Caco-2 (cell line): ENCODE measurements around the gene JUP. TPM values are rescaled to one million over a fixed set of nuclear protein-coding genes. Genes with fewer than 3 reads are reported as not detected.

ENCODE experiments used
- BruUV-seq: library from RNA; stranded (reverse); fragments of 400-500 nt; replicated peaks from 2 replicates; lab custom pipeline; 2021; lab: Mats Ljungman, UMichigan
- CTCF ChIA-PET: fragments of 300-600 bp; sonication (Branson Sonifier 250); formaldehyde crosslinking; loops from one replicate; lab custom pipeline; 2022; ENCODE audit warnings: antibody characterized with exemption; lab: Charles Lee
- POLR2A ChIA-PET: fragments of 300-600 bp; sonication (Branson Sonifier 250); formaldehyde crosslinking; loops from one replicate; lab custom pipeline; 2022; ENCODE audit warnings: antibody characterized with exemption; lab: Charles Lee
- DNase-seq, 2 experiments: peaks; one replicate each; pipeline versions ENCODE4 v3.0.0 to v3.0.0-alpha.2; 2020 to 2022
- H3K27me3 ChIP-seq: replicated peaks from 2 replicates; pipeline ENCODE4 v1.6.0; 2011; ENCODE audit warnings: low read length; ENCODE audit not compliant: control insufficient read depth, insufficient read depth
- H3K36me3 ChIP-seq: 2 replicates; pipeline ENCODE4 v1.5.1; 2011; ENCODE audit warnings: low read length; ENCODE audit not compliant: control insufficient read depth, insufficient read depth
- H3K4me1 ChIP-seq: fragments of 250-450 bp; sonication (Bioruptor Pico); 2 replicates; pipeline ENCODE4 v1.5.1; 2020; ENCODE audit warnings: mild to moderate bottlenecking
- H3K4me3 ChIP-seq: 2 replicates; pipeline ENCODE4 v1.5.1; 2011; ENCODE audit warnings: low read depth, mild to moderate bottlenecking, control low read depth, low read length
- H3K9me3 ChIP-seq: fragments of 250-450 bp; sonication (Bioruptor Pico); 2 replicates; pipeline ENCODE4 v1.5.1; 2020; ENCODE audit warnings: mild to moderate bottlenecking, moderate library complexity
- H3K27ac Mint-ChIP-seq: one replicate; pipeline ENCODE4 v1.8.0; 2022; ENCODE audit warnings: mixed read lengths; ENCODE audit not compliant: unreplicated experiment
- H3K27me3 Mint-ChIP-seq: one replicate; pipeline ENCODE4 v1.8.0; 2022; ENCODE audit warnings: mixed read lengths; ENCODE audit not compliant: insufficient read depth, unreplicated experiment
- H3K36me3 Mint-ChIP-seq: one replicate; pipeline ENCODE4 v1.8.0; 2022; ENCODE audit warnings: mild to moderate bottlenecking, mixed read lengths; ENCODE audit not compliant: insufficient read depth, unreplicated experiment
- H3K4me1 Mint-ChIP-seq: one replicate; pipeline ENCODE4 v1.8.0; 2022; ENCODE audit warnings: low read depth, mixed read lengths; ENCODE audit not compliant: unreplicated experiment
- H3K4me3 Mint-ChIP-seq: one replicate; pipeline ENCODE4 v1.8.0; 2022; ENCODE audit warnings: mild to moderate bottlenecking, moderate library complexity, mixed read lengths; ENCODE audit not compliant: unreplicated experiment
- H3K9me3 Mint-ChIP-seq: one replicate; pipeline ENCODE4 v1.8.0; 2022; ENCODE audit warnings: mixed read lengths; ENCODE audit not compliant: unreplicated experiment
- intact Hi-C: fragments of 100-400 bp; cut with micrococcal nuclease; formaldehyde crosslinking; loops from one replicate; pipeline ENCODE4 v1.10.0; 2022; ENCODE audit not compliant: unreplicated experiment
- total RNA-seq: library from RNA; stranded (reverse); gene quantifications from 2 replicates; pipeline ENCODE4 v1.2.3, GENCODE V29; 2022
- TF ChIP-seq, protein P1 (sequence below), 2 experiments: fragments of 200-600 bp in 1 of 2; IDR thresholded peaks; 1 replicate in 1 of 2; 2 replicates in 1 of 2; pipeline versions ENCODE4 v1.5.1 to v1.8.0; 2011 to 2022; ENCODE audit warnings: antibody characterized with exemption in 1 of 2, control low read depth in 1 of 2, inconsistent platforms in 1 of 2, low read depth in 1 of 2, low read length in 1 of 2, mild to moderate bottlenecking in 1 of 2, moderate library complexity in 1 of 2; ENCODE audit not compliant: insufficient read depth in 1 of 2, severe bottlenecking in 1 of 2, unreplicated experiment in 1 of 2

The JUP gene
- total RNA-seq, 1 experiment from 2014 or later = 419 TPM

DNA sequence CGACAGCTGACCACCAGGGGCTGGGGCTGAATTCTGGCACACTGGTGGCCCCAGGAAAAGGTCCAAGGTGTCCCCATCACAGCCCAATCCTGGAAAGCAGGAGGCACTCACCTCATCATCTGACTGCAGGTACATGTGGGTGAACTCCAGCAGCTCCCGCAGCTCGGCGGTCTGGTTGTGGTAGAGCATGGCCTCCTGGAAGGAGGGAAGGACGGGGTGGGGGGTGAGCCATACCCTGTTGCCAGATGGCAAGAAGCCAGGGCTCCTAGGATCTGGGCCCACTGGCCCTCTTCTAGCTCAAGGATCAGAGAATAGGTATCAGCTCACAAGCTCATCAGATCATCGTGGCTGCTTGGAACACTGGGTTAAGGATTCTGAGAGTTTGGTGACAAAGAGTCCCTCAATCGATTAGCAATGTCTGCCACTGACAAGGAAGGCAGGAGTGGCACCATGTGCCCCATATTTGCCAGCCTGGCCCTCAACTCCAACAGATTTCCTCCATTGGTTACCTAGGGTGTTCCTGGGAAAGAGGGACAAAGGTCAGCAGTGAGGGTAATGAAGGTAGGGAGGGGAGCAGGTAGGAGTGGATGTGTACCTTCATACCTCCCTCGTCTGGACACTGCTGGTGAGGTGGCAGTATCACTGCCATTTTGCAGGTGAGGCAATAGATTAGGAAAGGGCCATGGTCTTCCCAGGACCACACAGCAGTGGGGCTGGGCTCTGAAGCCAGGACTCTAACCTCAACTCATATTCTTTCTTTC lies 20.4 kb upstream of the JUP start:
- Mint-ChIP-seq H3K4me1 (no peaks in the 10 kb centered on the region), H3K9me3 (no peaks in the 10 kb centered on the region)

DNA sequence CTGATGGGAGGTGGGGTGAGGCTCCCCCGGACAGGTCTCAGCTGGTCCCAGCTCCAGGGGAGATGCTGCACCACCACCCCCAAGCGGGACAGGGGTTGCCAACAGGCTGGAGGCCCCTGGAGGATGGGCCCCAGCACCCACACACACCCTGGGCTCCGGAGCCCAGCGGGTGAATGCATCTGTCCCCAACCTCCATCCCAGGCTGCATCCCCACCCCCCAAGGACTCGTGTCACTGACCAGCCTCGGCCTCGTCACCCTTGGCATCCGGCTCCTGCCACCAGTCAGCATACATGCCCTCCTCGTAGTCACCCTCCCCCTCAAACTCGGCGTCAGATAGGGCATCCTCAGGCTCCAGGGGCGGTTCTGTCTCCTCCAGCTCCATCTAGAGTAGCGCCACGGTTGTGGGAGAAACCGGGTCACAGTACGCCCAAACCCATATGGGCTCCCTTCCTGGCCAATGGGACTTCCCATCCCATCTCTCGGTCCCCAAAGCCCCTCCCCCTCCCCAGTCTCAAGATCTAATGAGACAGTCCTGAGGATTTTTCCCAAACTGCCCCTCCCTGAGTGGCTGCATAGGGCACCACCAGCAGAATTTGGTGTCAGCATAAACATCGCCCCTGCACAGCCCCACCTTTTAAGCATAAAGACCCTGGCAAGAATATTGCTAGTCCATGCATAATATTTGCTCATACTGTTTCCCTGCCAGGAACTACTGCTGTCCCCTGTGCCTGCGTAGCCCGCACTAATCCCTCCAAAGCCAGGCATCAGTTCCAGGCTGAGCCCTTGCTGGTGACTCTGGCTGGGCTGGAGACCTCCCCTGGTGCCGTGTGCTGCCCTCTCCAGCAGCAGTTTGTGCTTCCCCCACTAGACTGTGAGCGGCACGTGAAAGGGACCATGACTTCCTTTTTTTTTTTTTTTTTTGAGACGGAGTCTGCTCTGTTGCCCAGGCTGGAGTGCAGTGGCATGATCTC lies 16.8 kb upstream of the JUP start:
- peaks cover 27% of the 10 kb centered on the region for H3K4me1 Mint-ChIP-seq
- no peaks in the 10 kb centered on the region for H3K9me3 ChIP-seq
- peaks cover 62% of the 10 kb centered on the region for H3K36me3 Mint-ChIP-seq
- H3K27me3 Mint-ChIP-seq = no peaks in the 10 kb centered on the region
- BruUV-seq = no TSS peak
- H3K9me3 Mint-ChIP-seq = no peaks in the 10 kb centered on the region
- peaks cover 2% of the 10 kb centered on the region; the same call in 1 of the 2 replicates for H3K36me3 ChIP-seq
- POLR2A ChIA-PET = no interaction called here
- intact Hi-C loops = no loop called here
- CTCF ChIA-PET = interaction anchor here (0.6 to 5.4 kb wide), 3 partner anchors 18 to 224 kb away, joined by 3 to 169 read pairs (median 6); partner anchors contain the start of gene JUP
- TF ChIP-seq, protein P1, sequence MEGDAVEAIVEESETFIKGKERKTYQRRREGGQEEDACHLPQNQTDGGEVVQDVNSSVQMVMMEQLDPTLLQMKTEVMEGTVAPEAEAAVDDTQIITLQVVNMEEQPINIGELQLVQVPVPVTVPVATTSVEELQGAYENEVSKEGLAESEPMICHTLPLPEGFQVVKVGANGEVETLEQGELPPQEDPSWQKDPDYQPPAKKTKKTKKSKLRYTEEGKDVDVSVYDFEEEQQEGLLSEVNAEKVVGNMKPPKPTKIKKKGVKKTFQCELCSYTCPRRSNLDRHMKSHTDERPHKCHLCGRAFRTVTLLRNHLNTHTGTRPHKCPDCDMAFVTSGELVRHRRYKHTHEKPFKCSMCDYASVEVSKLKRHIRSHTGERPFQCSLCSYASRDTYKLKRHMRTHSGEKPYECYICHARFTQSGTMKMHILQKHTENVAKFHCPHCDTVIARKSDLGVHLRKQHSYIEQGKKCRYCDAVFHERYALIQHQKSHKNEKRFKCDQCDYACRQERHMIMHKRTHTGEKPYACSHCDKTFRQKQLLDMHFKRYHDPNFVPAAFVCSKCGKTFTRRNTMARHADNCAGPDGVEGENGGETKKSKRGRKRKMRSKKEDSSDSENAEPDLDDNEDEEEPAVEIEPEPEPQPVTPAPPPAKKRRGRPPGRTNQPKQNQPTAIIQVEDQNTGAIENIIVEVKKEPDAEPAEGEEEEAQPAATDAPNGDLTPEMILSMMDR (IDR thresholded peaks at IDR 0.05; ENCODE audit: insufficient read depth in 1 of 2, low read depth in 1 of 2, low read length in 1 of 2, severe bottlenecking in 1 of 2, unreplicated experiment in 1 of 2) = no peak
- H3K4me1 ChIP-seq = peaks cover 28% of the 10 kb centered on the region
- no peak overlapping the region for H3K4me3 Mint-ChIP-seq
- H3K4me3 ChIP-seq = no peak overlapping the region
- H3K27me3 ChIP-seq = no peaks in the 10 kb centered on the region
- DNase-seq = no peak
- no peak overlapping the region for H3K27ac Mint-ChIP-seq

More for the DNA sequence above, 20.4 kb upstream of the JUP start:
- DNase-seq = no peak
- no peaks in the 10 kb centered on the region for H3K27me3 ChIP-seq
- intact Hi-C loops = no loop called here
- no TSS peak for BruUV-seq
- Mint-ChIP-seq H3K36me3 (peaks cover 58% of the 10 kb centered on the region), H3K27me3 (no peaks in the 10 kb centered on the region), H3K27ac (no peak overlapping the region), H3K4me3 (no peak overlapping the region)
- H3K9me3 ChIP-seq = no peaks in the 10 kb centered on the region
- TF ChIP-seq, protein P1 (IDR thresholded peaks at IDR 0.05; ENCODE audit: insufficient read depth in 1 of 2, low read depth in 1 of 2, low read length in 1 of 2, severe bottlenecking in 1 of 2, unreplicated experiment in 1 of 2) = no peak
- no peak overlapping the region for H3K4me3 ChIP-seq
- peaks cover 3% of the 10 kb centered on the region; the same call in 1 of the 2 replicates for H3K36me3 ChIP-seq
- peaks cover 13% of the 10 kb centered on the region for H3K4me1 ChIP-seq
- ChIA-PET POLR2A (no interaction called here), CTCF (no interaction called here)
